Stimulated activated CD4-positive, alpha-beta T cell treated with anti-CD3 and anti-CD28 coated beads, TNF-alpha, amount 100 ng/mL, for 48 hours (primary cell): ENCODE measurements around the gene PLPP3.

Experiments used
- DNase-seq, 3 donors: peaks; one replicate each; pipeline ENCODE4 v3.0.0-alpha.2; 2020; ENCODE audit warnings: low read depth in 3 of 3

The PLPP3 gene

GRCh38 chr1:56462209-56462608, 117.2 kb downstream of the PLPP3 start:
- DNase-seq: no peak

- DNase-seq: no peak
These were observed 117.9 kb downstream of the PLPP3 start for GRCh38 chr1:56461158-56462127.

GRCh38 chr1:56459260-56459659, 120.1 kb downstream of the PLPP3 start:
- DNase-seq: no peak

- no peak for DNase-seq
These were observed 121.5 kb downstream of the PLPP3 start for GRCh38 chr1:56457756-56458375.

GRCh38 chr1:56456435-56457101, 122.8 kb downstream of the PLPP3 start:
- no peak for DNase-seq

- no peak for DNase-seq
These were observed 125.8 kb downstream of the PLPP3 start for GRCh38 chr1:56453417-56454078.

- no peak for DNase-seq
These were observed 126.3 kb downstream of the PLPP3 start for GRCh38 chr1:56453016-56453415.

GRCh38 chr1:56452027-56453011, 127.0 kb downstream of the PLPP3 start:
- no peak for DNase-seq

- DNase-seq: no peak
These were observed 127.9 kb downstream of the PLPP3 start for GRCh38 chr1:56451491-56451890.

- no peak for DNase-seq
These were observed 129.2 kb downstream of the PLPP3 start for GRCh38 chr1:56450004-56450666.

GRCh38 chr1:56448529-56449300, 130.6 kb downstream of the PLPP3 start:
- DNase-seq: no peak

- DNase-seq: no peak
These were observed 131.5 kb downstream of the PLPP3 start for GRCh38 chr1:56447823-56448222.

GRCh38 chr1:56446531-56447098, 132.7 kb downstream of the PLPP3 start:
- DNase-seq: no peak

GRCh38 chr1:56444960-56445646, 134.3 kb downstream of the PLPP3 start:
- no peak for DNase-seq
